ENCODE data around the gene PPP1R36. TPM values are rescaled to one million over a fixed set of nuclear protein-coding genes. Genes with fewer than 3 reads are reported as not detected.
"Not testable (repeated sequence)": the region's sequence is repeated elsewhere in the genome, so short reads cannot be mapped to it uniquely, and the experiment has no call there.

PPP1R36 gene
- total RNA-seq, 1 donor from 2014 or later, result 2.5 TPM

DNA sequence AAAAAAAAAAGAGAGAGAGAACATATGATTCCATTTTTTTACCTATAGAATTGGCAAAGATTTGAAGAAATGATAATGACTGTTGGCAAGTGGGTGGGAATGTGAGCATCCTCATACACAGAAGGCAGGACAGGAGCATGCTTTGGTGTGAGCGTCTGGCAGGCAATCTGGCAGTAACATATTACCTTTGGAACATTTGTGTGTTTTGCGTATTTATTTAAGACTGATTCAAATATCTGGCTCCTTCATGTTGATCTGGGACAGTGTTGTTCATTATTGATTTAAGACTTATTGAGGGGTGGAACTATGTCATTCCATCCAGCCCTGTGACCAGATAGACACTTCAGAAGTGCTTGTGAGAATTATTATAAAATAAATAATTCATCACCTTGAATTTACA, 53.1 kb downstream of the PPP1R36 start:
- no peak for DNase-seq (ENCODE audit: low spot score)
- intact Hi-C loops (cut with DNase I), result no loop called here

GRCh38 chr14:64604001-64604400, 54.2 kb downstream of the PPP1R36 start:
- intact Hi-C loops (cut with DNase I), result no loop called here
- DNase-seq (ENCODE audit: low spot score), result no peak
- ATAC-seq, result no peak

More for the DNA sequence above, 53.1 kb downstream of the PPP1R36 start:
- ATAC-seq, result no peak

DNA sequence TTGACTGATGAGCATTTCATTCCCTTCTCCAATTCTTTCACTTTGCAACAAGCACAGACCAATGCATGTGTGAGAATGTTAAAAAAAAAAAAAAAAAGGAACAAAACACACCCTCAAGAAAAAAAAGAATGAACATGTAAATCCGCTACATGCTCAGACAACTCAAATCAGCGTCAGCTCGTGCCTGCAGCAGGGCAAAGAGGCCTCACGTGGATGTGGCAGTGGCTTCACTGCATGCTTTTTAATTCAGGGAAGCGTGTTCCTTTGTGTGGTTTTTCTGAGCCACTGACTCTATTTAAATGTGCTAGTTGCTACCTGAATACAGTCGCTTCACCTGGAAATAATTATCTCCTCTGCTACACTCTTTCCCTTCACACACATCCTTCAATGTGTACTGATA, 55.1 kb downstream of the PPP1R36 start:
- DNase-seq (ENCODE audit: low spot score) (no peak), ATAC-seq (no peak)
- intact Hi-C loops (cut with DNase I), result no loop called here

GRCh38 chr14:64605926-64606685, 56.3 kb downstream of the PPP1R36 start:
- no peak for DNase-seq (ENCODE audit: low spot score)
- intact Hi-C loops (cut with DNase I), result no loop called here
- ATAC-seq, result no peak

DNA sequence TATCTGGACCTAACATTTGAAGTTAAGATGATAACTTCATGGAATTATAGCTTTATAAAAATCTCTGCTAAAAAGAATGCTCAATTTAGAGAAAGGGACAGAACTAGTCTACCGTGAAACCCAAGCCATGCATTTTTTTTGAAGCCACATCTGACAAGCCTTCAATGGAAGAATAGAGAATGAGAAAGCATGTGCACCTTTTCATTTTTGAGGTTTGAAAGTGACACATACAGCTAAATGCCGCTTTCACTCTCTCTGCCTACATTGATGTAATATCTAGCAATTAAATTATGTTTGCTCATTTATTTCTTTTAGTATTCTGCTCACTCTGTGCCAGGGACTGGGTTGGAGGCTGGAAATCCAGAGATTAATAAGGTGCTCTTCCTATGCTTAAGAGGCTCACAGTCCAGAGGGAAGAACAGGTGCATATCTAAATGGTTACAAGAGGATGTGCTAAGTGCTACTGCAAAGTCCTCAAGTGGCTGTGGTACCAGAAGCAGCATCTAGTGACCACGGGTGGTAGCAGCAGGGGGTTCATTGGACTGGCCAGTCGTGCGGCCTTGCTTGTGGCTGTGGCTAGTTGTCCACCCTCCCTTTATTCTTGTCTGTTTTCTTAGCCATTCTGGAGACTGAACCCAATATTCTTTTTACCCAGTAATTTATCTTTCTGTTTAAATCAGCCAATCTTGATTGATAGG, 60.4 kb downstream of the PPP1R36 start:
- ATAC-seq (no peak), DNase-seq (ENCODE audit: low spot score) (no peak)
- intact Hi-C loops (cut with DNase I), result no loop called here

- no peak for DNase-seq (ENCODE audit: low spot score)
- peak; percentile 56 for ATAC-seq
- intact Hi-C loops (cut with DNase I), result no loop called here
These were observed 61.7 kb downstream of the PPP1R36 start for GRCh38 chr14:64611358-64612020.

- DNase-seq (ENCODE audit: low spot score), result no peak
- ATAC-seq, result peak; percentile 45
- intact Hi-C loops (cut with DNase I), result no loop called here
These were observed 62.2 kb downstream of the PPP1R36 start for GRCh38 chr14:64612021-64612380.

GRCh38 chr14:64612971-64613666, 63.4 kb downstream of the PPP1R36 start:
- intact Hi-C loops (cut with DNase I), result no loop called here
- ATAC-seq (no peak), DNase-seq (ENCODE audit: low spot score) (no peak)

GRCh38 chr14:64614166-64614565, 64.4 kb downstream of the PPP1R36 start:
- intact Hi-C loops (cut with DNase I), result no loop called here
- ATAC-seq (no peak), DNase-seq (ENCODE audit: low spot score) (no peak)

DNA sequence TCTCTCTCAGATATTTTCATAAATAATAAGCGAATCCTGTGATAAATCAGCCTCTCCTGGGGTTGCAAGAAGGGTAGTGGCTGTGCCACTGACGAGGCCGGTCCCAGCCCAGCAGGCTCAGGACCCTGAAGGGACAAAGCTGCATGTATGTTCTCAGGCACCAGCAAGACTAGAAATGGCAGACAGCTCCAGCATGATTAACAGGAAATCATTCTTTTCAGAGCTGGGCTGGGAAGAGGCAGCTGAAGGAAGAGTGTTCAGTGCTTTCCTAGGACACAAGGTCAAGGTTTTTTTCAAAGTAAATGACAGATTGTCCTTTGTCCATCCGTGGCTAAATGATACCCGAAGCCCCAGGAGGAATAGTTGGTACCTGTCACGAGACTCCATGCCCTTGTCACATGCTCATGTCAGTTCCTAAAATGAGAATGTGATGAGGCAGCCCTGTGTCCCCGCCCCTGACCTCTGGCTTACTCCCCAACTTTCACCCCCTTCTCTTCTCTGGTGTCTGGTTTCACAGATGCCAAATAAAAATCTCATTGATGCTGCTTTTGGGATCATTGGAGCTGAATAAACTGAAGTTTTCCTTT, 65.1 kb downstream of the PPP1R36 start:
- intact Hi-C loops (cut with DNase I), result no loop called here
- ATAC-seq, result no peak
- DNase-seq (ENCODE audit: low spot score), result no peak

- DNase-seq (ENCODE audit: low spot score); intact Hi-C loops (cut with DNase I); ATAC-seq: not testable (repeated sequence)
These were observed 68.2 kb downstream of the PPP1R36 start for GRCh38 chr14:64617872-64618408.

DNA sequence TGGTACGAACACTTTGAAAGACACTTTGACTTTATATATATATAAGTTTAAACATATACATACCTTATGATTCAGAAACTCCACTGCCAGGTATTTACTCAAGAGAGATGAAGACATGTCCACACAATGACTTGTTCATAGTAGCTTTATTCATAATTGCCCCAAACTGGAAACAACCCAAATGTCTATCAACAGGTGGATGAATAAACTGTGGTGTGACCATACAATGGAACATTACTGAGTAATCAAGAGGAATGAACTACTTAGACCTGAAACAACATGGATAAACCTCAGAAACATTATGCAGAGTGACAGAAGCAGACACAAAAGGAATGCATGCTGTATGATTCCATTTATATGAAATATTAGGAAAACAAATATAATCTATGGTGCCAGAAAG, 71.1 kb downstream of the PPP1R36 start:
- intact Hi-C loops (cut with DNase I), result no loop called here
- ATAC-seq (no peak), DNase-seq (ENCODE audit: low spot score) (no peak)

- ATAC-seq (no peak), DNase-seq (ENCODE audit: low spot score) (no peak)
- intact Hi-C loops (cut with DNase I), result no loop called here
These were observed 73.9 kb downstream of the PPP1R36 start for GRCh38 chr14:64623554-64624165.

GRCh38 chr14:64625386-64626232, 75.8 kb downstream of the PPP1R36 start:
- intact Hi-C loops (cut with DNase I), result no loop called here
- no peak for ATAC-seq
- DNase-seq (ENCODE audit: low spot score), result no peak

DNA sequence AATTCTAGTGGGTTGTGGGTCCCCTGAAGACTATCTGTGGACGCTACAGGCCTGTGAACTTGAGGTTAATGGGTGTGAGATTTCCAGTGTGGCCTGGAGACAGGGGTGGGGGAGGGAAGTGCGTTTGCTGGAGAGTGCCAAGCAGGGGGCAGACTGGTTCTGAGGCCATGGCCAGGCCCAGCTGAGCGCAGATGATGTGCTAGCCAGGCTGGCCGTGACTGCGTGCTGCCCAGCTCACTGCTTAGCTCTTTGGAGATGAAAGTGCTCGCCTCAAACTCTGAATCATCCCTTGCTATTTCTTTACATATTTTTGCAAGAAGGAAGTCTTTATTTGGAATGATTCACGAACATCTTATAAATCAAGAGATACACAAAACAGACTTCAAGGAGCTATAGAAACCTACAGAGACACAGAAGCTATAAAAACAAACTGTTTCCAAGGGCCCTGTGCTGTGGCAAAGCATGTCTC, 79.2 kb downstream of the PPP1R36 start:
- intact Hi-C loops (cut with DNase I), result no loop called here
- no peak for DNase-seq (ENCODE audit: low spot score)
- peak; percentile 30 for ATAC-seq

GRCh38 chr14:64630778-64631177, 81.0 kb downstream of the PPP1R36 start:
- ATAC-seq (no peak), DNase-seq (ENCODE audit: low spot score) (no peak)
- intact Hi-C loops (cut with DNase I), result no loop called here

- DNase-seq (ENCODE audit: low spot score); intact Hi-C loops (cut with DNase I): not testable (repeated sequence)
These were observed 81.5 kb downstream of the PPP1R36 start for GRCh38 chr14:64631222-64631621.

More at GRCh38 chr14:64631222-64631621, 81.5 kb downstream of the PPP1R36 start:
- ATAC-seq, result not testable (repeated sequence)
